Activated CD4-positive, alpha-beta T cell treated with anti-CD3 and anti-CD28 coated beads, Interleukin-2, amount 50 U/mL, for 4 hours (primary cell): ENCODE results near the gene VARS1.

ENCODE experiments used
- DNase-seq, 2 experiments: peaks; one replicate each; pipeline ENCODE4 v3.0.0-alpha.2; 2020

The VARS1 gene

DNA sequence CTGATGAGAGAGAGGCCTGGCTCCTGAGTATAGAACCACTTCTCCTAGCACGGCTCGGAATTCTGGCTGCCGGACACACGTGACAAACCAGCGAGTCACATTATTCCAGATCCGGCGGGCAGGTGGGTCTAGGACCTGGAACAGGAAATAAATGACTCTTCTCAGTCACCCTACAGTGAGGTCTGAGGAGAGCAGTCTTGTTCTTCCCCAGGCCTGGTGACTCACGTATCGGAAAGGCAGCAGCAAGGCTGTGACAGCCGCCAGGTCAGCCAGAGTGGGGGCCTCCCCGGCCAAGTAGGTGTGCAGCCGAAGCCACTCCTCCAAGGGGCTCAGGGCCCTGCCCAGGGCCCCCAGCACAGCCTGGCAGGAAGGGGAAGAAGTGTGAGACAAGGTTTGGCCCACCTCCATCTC lies 2.8 kb downstream of the VARS1 start:
- DNase-seq, result no peak

DNA sequence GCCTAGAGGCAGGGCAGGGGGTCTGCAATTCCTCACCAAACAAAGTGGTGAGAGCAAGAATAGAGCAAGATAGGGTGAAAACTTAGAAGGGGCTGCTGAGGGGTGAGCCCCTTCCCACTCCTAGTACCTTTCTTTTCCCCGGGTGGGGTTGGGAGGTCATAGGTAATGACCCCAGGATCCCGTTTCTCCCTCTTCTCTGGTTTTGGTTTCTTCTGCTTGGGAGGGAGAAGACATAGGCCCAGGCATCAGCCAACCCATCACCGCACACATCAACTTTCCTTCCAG lies 3.5 kb downstream of the VARS1 start:
- DNase-seq, result no peak

DNA sequence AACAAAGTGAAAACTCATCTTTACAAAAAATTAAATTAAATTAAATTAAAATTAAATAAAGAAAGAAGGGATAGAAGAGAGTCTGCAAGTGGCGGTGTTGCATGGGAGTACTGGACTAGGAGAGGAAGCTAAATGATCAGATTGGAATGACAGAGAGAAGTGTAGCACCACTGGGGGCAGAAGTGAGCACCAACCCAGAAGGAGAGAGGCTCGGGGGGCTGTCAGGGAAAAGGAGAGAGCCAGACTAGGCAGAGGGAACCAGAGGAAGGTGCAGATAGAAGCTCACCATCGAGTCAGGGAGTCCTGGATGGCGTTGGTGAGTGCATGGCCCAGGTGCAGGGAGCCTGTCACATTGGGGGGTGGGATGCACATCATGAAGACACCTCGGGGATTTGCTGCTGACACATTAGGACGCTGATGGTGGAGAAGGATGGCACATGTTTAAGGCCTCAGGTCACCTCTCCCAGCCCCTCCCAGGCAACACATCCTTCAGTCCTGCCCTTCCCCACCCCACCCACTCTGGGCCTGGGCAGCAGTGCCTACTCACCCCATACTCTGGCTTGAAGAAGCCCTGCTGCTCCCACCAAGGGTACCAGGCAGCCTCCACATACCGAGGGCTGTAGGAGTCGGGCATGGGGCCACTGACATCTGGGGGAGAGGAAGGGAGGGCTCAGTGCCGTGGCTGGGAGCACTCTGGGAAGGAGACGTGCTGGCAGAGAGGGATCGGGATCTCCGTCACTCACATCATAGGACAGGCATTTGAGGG lies 4.0 kb downstream of the VARS1 start:
- no peak for DNase-seq

DNA sequence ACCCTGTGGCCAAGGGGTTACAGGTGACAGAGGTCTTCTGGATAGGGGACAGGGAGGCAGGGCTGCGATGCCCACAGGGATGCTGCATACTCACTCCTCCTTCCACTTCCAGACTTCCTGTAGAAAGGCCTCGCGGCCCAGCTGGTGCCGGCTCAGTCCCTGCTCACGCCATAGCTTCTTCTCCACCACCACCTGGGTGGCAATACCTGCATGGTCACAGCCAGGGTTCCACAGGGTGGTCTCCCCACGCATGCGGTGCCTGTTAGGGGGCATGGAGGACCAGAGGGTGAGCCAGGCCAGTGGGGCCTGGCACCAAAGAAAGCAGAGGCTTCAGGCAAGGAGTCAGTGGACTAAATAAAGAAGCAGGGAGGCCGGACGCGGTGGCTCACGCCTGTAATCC lies 10.1 kb downstream of the VARS1 start:
- no peak for DNase-seq

DNA sequence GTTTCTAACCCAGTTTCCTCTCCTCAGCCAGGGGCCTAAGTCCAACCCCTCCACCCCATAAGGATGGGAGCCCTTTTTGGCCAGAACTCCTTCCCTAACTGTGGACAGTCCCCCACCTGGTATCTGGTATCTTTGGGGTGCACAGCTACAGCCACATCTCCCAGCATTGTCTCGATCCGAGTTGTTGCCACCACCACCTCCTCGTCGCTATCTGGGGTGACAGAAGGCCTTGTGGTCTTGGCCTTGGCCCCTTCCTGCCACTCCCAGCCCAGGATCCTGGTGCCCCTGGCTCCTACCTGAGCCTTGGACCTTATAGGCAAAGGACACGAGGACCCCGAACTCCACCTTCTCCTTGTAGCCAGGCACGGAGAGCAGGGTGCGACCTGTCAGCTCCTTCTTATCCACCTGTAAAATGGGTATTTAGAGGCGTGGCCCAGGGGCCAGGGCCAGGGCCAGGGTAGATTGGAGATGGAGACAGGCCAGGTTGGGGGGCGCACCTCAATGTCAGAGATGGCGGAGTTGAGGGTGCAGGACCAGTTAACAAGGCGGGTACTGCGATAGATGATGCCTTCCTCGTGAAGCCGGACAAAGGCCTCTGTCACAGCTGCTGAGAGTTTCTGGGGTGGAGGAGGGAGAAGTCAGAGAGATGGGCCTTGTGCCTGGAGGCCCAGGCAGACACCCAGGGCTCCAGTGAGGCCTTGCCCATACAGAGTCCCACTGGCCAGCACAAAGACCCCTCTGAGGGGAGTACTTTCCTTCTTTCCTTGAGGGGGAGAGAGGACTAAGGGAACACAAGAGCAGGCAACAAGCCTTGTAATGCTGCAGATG lies 11.2 kb downstream of the VARS1 start:
- DNase-seq, result no peak

DNA sequence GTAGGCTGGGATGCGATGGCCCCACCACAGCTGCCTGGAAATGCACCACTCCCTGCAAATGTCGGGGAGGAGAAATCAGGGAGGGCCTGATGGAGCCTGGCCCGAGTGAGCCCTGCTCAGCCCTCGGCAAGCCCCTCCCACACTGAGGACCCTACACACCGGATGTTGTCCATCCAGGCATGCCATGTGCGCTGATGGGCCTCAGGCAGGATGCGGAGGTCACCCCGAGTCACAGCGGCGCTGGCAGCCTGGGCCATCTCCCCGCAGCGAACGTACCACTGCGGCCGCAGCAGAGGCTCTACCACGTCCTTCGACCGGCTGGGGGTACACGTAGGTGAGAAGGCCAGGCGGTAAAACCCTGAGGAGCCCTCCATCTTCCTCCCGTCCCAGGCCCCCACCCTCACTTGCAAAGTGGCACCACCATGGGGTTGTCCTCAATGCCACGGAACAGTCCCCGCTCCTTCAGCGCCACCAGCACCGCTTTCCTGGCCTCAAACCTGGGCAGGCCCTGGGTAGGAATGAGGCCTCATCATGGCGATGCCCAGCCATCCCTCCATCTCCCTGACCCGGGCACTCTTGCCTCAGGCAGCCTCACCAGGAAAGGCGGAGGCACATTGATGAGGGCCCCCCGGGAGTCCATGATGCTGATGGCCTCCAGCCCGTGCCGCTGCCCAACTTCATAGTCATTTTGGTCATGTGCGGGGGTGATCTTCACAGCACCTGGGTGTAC lies 13.3 kb downstream of the VARS1 start:
- no peak for DNase-seq

DNA sequence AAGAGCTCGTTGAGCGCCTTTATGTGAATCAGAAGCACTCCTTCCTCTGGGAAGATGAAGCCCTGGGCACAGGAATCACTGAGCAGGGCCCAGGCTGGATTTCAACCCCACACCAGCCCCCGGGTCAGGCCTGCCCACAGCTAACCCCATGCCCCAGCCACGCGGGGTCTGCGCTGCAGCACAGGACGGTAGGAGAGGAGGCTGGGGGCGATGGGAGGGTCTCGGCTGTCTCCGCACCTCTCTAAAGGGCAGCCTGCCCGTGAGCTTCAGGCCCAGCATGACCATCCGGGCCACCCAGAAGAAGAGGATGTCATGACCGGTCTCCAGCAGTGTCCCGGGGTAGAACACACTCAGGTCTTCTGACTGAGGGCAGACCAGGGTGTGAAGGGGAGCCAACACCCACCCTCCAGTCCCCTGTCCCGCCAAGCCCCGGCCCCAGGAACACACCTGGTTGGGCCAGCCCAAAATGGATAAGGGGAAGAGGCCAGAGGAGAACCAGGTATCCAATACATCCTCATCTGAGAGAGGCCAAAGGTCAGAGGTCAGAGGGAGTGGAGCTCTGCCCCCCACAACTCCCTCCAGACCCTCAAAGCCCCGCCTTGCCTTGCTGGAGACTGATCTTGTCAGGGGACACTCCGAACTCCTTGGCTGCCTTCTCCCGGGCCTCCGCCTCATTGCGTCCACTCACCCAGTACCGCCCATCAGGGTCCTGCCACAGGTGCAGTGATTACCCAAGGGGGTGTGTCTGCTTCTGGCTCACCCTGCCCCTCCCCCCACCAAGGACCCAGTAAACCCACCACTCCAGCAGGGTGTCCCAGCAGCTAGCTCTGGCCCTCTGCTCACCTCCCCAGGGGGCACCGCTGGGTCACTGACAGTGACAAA lies 14.1 kb downstream of the VARS1 start:
- DNase-seq, result no peak

DNA sequence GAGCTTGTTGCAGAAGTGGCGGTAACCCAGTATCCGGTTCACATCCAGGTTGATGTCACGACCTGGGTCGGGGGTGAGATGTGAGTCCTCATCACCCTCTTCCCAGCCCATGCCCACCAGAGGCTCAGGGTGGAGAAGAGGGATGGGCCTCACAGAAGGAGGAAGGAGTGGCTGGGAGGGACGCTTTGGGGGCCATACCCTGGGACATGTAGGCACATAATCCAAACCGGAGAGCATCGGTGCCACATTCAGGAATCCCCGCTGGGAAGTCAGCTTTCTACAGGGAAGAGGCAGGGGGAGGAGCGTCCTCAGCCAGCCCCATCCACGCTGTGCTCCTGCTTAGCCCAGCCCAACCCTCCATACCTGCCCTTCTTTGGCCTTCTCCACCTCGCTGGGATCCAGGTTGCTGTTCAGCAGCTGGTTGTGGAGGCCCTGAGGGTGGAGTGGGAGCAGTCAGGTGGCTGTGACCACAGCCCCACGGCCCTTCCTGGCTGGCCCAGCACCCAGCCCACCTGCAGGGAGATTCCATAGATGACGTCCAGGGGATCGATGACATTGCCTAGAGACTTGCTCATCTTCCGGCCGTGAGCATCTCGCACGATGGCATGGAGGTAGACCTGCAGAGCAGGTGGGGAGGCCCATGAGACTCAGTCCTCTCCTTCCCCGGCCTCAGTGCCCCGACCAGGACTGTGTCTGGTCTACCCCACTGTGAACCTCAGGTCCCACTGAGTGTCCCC lies 14.9 kb downstream of the VARS1 start:
- no peak for DNase-seq

DNA sequence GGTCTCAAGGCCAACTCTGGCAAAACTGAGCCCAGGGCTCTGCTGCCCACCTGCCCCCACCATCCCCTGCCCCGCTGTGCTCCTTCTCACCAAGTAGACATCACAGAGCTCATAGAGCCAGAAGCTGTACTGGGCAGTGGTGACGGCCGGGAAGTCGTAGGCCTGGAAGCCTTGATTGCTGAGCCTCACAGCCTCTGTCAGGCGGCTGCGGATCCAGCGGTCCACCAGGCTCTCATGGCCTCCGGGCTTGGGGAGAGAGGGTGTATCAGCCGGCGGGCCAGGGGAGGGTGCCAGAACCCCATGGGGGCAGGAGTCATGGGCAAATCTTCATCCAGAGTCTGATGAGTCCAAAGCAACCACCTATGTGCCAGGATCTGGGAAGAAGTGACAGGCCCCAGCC lies 15.6 kb downstream of the VARS1 start:
- DNase-seq, result no peak

DNA sequence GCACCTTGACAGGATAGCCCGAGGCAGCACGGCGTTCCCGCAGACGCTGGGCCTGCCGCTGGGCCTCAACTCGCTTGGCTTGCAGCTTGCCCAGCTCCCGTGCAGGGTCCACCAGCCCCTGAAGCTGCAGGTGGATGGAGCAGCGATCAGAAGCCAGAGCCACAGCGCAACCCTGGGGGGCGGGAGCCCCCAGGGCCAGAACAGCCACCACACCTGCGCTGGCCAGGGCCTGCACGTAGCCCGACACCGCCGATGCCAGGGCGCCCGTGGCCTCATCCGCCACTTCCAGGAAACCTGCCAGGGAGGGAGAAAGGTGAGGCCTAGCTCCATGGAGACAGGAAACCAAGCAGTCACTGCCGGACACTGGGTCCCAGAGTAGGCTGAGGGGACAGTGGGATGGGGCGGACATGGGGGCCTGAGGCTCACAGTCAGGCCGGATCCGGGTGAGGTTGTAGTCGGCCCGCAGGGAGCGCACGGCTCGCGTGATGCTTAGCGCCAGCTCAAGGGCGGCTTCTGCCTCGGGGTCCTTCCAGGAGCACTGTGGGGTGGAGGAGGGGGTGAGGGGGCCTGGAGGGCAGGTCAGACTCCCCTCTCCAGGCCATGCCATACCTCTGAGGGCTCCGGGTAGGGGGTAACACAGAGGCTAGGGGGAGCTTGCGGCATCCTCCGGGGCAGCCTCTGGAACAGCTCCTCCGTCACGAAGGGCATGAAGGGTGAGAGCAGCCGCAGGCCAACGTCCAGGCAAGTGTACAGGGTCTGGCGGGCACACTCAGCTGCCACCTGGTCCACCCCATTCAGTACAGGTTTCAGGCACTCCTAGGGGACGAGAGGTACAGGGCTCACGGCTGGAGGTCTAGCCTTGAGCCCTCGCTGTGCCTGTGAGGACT lies 16.3 kb downstream of the VARS1 start:
- DNase-seq, result no peak

DNA sequence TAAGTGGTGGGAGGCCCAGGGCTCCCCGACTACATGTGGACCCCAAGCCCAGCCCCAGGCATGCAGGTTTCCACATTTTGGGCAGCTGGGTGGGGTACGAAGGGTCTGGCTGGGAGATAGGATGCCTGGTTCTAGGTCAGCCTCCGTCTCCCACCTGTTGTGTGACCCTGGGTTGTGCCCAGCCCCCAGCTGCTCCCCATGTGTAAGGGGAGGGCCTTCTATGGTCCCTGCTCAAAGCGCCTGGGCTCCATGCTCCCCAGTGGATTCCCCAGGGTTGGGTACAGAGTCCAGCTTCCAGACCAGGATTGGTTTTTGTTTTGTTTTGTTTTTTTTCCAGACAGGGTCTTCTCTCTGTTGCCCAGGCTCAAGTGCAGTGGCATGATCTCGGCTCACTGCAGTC lies 17.4 kb downstream of the VARS1 start:
- DNase-seq, result no peak

DNA sequence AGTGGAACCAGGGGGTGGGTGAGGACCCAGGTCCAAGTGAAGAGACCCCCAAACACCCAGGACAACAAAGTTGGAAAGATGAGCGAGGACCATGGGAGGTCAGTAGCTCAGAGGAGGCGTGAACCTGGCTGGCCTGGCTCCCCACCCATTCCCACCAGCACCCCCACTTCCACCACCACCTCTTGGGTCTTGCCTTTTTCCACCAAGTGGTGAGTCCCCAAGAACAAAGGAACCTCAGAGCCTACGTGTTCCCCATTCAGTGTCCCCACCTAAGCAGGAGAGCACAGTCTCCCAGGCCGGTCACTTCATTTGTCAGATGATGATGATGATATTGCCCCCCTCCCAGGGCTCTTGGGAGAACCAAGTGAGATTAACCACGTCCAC lies 17.9 kb downstream of the VARS1 start:
- DNase-seq, result no peak

DNA sequence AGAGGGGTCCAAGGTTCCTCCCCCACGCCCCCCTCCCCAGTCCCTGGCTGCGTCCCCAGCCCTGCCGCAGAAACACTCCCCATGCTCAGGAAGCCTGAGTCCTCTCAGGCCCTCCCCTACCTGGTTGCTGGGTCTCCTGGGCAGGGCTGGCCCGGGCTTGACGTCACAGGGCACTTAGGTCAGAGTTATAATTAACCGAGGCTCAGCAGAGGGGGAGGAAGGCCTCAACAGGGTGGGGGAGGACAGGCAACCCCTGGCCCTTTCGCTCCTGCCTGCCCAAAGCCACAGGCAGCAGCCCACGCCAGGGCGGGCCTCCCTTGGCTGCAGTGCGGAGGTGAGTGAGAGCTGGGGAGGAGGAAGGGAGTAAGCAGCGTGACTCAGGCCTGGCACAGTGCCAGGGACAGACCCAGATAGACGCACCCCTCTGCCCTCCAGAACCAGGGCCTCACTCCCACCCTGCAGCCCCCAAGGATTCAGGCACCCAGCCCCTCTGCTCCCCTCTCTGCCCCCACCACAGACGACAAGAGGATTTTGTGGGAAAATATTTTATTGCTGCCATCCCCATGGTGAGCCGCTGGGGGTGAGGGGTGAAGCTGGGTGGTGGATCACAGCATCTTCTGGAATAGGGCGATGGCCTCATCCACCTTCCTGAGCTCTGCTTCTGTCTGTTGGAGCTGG lies 18.4 kb downstream of the VARS1 start, which contains the start of gene VWA7:
Gene VWA7, minus strand, starts transcription at position 340 of the 678 bp plus-strand sequence. CDS start 549 bp downstream, outside the sequence.
- peak; percentile 70 to 78 for DNase-seq

DNA sequence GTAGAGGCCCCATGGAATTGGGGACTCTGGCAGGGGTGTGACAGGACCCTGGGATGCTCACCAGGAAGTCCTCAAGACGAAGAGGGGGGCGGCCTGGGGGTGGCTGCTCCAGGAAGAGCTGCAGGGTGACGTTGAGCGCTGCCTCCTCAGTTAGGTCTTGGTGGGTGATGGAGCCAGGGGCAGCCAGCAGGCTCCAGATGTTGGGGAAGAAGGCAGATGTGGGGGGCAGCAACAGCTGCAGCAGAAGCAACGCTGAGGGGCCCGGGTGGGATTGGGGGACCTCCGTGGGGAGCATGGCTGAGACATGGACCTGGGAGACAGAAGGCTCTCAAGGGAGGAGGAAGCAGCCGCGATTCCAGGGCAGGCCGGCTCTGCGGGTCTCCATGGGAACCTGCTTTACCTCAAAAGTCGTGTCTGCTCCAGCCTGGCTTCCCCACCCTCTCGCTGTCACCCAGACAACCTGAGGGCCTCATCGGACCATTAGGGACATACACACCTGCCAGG lies 19.0 kb downstream of the VARS1 start:
- no peak for DNase-seq

DNA sequence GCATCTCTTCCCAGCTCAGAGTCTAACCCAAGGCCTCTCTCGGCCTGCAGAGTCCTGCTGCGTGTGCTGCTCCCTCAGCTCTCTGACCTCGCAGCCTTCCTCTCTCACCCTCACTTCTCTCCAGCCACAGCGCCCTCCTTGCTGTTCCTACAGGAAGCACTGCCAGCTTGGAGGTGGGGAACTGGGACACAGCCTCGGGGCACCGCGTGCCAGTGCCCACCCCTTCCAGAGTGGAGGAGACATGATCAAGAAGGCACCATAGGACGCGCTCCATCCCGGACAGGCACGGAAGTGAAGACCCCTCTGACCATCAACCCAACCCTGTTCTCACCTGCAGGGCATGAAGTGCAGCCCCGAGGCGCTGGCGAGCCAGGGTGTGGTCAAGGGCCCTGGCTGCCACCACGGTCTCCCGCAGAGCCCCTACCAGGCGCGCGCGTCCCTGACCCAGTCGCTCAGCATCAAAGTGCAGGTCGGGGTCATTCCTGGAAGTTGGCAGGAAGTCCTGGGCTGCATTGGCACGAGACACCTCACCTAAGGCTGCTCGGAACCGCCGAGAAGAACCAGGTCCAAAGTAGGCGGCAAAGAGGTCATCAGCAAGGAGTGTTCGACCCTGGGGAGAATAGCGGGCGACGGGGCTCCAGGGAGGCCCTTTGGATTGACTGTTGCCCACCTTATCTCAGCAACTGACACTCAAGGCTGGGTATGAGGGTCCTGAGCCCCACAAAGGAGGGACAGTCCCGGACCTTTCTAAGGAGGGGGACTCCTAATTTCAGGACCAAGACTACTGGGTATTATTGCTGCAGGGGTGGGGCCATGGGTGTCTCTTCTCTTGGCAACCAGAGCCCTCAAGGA lies 19.7 kb downstream of the VARS1 start:
- no peak for DNase-seq

DNA sequence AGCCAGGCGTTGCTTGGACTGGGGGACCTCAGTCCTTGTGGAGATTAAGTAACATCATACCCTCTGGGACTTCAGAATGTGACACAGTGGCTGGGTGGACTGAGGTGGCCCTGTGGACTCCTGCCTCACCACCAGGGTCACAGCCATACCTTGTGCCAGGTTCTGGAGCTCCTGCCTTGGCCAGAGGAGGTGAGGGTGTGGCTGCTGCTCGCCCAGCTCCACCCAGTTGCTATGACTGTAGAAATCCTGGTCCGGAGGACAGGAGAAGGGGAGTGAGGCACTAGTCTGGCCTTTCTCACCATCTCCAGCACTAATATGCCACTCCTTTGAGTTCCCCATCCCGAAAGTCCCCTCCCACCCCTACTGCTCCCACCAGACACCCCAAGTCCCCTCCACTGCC lies 20.4 kb downstream of the VARS1 start:
- DNase-seq, result no peak

DNA sequence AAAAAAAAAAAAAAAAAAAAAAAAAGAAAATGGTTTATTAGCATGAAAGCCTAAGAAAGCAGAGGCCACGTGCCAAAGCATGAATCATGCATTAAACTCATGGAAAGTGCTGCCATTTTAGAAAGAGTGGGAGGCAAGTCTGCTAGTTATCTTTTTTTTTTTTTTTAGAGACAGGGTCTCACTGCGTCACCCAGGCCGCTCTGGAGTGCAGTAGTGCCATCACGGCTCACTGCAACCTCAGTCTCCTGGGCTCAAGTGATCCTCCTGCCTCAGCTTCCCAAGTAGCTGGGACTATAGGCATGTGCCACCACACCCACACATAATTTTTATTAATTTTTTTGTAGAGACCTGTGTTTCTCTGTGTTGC lies 23.6 kb downstream of the VARS1 start:
- DNase-seq, result peak; percentile 37 to 47

DNA sequence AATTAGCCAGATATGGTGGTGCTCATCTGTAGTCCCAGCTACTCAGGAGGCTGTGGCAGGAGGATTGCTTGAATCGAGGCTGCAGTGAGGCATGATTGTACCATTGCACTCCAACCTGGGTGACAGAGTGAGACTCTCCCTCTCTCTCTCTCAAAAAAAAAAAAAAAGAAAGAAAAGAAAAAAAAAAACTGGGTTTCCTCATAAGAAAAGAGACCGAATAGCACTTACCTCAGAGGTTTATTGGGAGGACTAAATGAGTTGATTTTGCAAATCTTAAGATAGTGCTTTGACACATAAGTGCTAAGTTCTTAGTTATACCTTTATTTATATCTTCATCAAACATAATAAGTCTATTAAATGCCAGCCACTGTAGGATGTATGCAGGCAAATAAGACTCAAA lies 24.7 kb downstream of the VARS1 start:
- no peak for DNase-seq

DNA sequence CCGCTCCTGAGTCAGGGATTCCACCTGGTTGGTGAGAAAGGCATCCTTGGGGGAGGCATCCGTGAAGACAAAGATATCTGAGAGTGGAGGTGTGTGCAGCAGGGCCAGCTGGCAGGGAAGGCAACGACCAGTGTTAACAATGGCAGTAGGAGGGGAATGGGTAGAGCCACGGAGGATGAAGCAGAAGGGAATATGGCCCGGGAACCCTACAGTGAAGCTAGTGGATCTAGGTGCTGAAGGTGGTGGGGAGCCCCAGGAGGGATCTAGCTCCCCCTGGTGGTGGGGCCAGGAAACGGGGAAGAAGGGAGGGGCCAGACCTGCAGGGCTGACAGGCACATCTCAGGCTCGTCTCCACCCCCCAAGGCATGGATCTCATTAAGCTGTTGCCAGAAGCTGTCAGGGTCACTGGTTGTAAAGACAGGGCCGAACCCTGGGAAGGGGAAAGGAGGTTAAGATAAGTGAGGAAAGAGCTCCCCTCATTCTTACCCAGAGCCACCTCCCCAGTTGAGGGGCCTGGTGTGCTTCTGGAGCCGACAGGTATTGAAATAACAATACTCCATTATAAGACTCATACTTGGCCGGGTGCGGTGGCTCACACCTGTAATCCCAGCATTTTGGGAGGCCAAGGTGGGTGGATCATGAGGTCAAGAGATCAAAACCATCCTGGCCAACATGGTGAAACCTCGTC lies 25.7 kb downstream of the VARS1 start:
- DNase-seq, result peak; percentile 76 to 79
